AG04450 (cell line): ENCODE measurements around the gene MTG1. TPM values are rescaled to one million over a fixed set of nuclear protein-coding genes. Genes with fewer than 3 reads are reported as not detected.
"Not testable (repeated sequence)": the region's sequence is repeated elsewhere in the genome, so short reads cannot be mapped to it uniquely, and the experiment has no call there.

Experiments used
- CTCF ChIA-PET: fragments of 300-600, 350-600 bp; formaldehyde crosslinking; extraction: SDS; loops from one replicate; lab custom pipeline; 2022; ENCODE audit warnings: antibody characterized with exemption, inconsistent platforms; lab: Charles Lee
- POLR2A ChIA-PET: fragments of 350-600 bp; formaldehyde crosslinking; extraction: SDS; loops from one replicate; lab custom pipeline; 2021; ENCODE audit warnings: antibody characterized with exemption, inconsistent platforms; lab: Yijun Ruan, JAX
- DNase-seq: peaks from one replicate; pipeline ENCODE4 v3.0.0-alpha.2; 2011; ENCODE audit warnings: low read depth, low spot score
- H3K27ac ChIP-seq: one replicate; pipeline ENCODE4 v1.5.1; 2012; ENCODE audit warnings: low read depth, low read length, control low read depth
- H3K27me3 ChIP-seq: one replicate; pipeline ENCODE4 v1.6.0; 2012; ENCODE audit warnings: low read length; ENCODE audit not compliant: control insufficient read depth, insufficient read depth
- H3K4me3 ChIP-seq: 2 replicates; pipeline ENCODE4 v1.5.1; 2011; ENCODE audit warnings: mild to moderate bottlenecking, low read depth, low read length, control low read depth
- H3K9me3 ChIP-seq: 2 replicates; pipeline ENCODE4 v1.5.1; 2012; ENCODE audit warnings: low read length; ENCODE audit not compliant: control insufficient read depth, insufficient read depth
- CTCF ChIP-seq: IDR thresholded peaks from 2 replicates; pipeline ENCODE4 v1.5.1; 2011; ENCODE audit warnings: low read depth, low read length, control low read depth, inconsistent platforms
- polyA plus RNA-seq: library from polyadenylated mRNA; depleted of rRNA; stranded (reverse); fragments of >200 nt; gene quantifications from 2 replicates; pipeline ENCODE4 v1.2.3, GENCODE V29; 2011

Gene MTG1
- polyA plus RNA-seq, 1 experiment: 36.1 TPM

DNA sequence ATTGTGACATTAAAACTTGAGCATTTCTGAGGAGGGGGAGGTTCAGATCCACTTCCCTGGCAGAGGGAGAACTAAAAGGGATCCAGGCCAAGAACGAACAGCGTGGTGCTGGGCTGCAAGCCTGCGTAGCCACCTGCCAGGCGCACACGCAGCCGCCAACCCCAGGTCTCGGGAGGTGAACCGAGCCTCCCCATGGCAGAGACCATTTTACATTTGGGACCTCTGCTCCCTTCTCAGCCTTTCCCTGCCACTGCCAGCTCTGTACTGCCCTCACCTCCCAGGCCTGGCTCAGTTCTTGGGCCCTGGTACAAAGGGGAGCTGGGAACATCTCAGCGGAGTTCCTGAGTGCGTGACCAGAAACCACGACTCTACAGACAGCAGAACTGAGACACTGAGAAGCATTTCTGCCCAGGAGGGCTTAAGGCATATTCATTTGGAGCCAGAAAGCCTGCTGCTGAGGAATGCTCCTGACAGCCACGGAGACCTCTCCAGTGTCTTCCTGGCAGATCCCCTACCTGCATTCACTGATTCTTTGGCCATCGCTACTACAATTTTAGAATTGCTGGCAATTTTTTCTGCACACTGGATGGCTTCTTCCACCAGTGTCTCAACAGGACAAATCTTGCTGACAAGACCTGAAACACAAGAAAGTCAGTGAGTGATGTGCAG is 28.4 kb upstream of the MTG1 start:
- ChIA-PET POLR2A (no interaction called here), CTCF (no interaction called here)
- Histone ChIP-seq H3K27me3 (no peaks in the 10 kb centered on the region), H3K9me3 (no peaks in the 10 kb centered on the region), H3K4me3 (no peak overlapping the region), H3K27ac (no peak overlapping the region)
- DNase-seq: no peak
- no peak for TF ChIP-seq CTCF

DNA sequence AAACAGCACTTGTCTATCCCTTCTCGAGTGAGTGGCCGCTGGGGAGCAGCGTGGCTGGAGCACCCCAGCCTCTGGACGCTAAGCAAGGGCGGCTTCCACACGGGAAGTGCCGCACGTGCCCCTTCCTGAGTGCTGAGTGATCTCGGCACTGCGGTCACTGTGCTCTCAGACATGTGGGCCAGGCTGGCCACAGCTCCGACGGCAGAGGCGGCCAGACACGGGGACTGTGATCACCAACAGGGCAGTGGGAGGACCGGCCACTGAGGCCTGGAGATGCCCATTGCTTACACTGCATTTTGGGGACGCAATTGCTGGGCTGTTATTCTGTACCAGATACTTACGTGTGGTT is 27.9 kb upstream of the MTG1 start:
- ChIA-PET POLR2A (no interaction called here), CTCF (no interaction called here)
- DNase-seq: no peak
- Histone ChIP-seq H3K9me3 (no peaks in the 10 kb centered on the region), H3K27me3 (no peaks in the 10 kb centered on the region), H3K27ac (no peak overlapping the region), H3K4me3 (no peak overlapping the region)
- TF ChIP-seq CTCF: no peak

- Histone ChIP-seq H3K27ac (no peak overlapping the region), H3K4me3 (no peak overlapping the region), H3K27me3 (no peaks in the 10 kb centered on the region), H3K9me3 (no peaks in the 10 kb centered on the region)
- TF ChIP-seq CTCF: no peak
- CTCF ChIA-PET: interaction anchor here (2.7 kb wide), 1 partner anchor 37 kb away, joined by 15 read pairs; no protein-coding TSS in a partner anchor
- POLR2A ChIA-PET: no interaction called here
- DNase-seq: no peak
Observed at GRCh38 chr10:133366751-133367150, 27.2 kb upstream of the MTG1 start.

GRCh38 chr10:133367461-133367860 is 26.5 kb upstream of the MTG1 start:
- CTCF ChIA-PET: interaction anchor here (2.7 kb wide), 1 partner anchor 38 kb away, joined by 15 read pairs; no protein-coding TSS in a partner anchor
- H3K27me3 ChIP-seq, DNase-seq, H3K9me3 ChIP-seq, H3K4me3 ChIP-seq, H3K27ac ChIP-seq, POLR2A ChIA-PET: not testable (repeated sequence)

DNA sequence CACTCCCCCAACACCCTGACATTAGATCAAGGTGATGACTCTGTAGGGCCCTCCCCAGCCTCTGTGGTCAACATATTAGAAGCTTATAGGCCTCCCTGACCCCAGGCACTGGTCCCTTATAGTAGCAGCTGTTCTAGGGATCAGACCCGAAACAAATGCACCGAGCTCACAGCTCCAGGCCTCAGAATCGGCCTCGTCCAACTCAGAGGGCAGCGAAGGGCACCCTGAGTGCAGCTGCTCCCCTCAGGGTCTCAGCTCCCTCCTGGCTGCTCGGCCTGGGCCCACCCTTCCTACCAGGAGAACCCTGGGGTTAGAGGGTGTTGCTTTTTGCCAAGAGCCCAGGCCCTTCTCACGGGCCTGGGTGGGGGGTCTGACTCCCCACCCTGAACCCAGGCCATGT is 25.8 kb upstream of the MTG1 start:
- TF ChIP-seq CTCF: no peak
- H3K27ac ChIP-seq: no peak overlapping the region
- DNase-seq: no peak
- no peaks in the 10 kb centered on the region for H3K27me3 ChIP-seq
- H3K4me3 ChIP-seq: no peak overlapping the region
- CTCF ChIA-PET: interaction anchor here (2.7 kb wide), 1 partner anchor 38 kb away, joined by 15 read pairs; no protein-coding TSS in a partner anchor
- POLR2A ChIA-PET: no interaction called here
- H3K9me3 ChIP-seq: no peaks in the 10 kb centered on the region
